Large intestine (tissue), 3 donors: ENCODE measurements around the gene MICALL1. TPM values are rescaled to one million over a fixed set of nuclear protein-coding genes. Genes with fewer than 3 reads are reported as not detected.

Source experiments
- DNase-seq, 2 donors: peaks; one replicate each; pipeline versions ENCODE4 v3.0.0 to v3.0.0-alpha.2; 2013
- H3K27ac ChIP-seq: one replicate; pipeline ENCODE4 v1.5.1; 2013; ENCODE audit warnings: low read length
- H3K27me3 ChIP-seq: 2 replicates; pipeline ENCODE4 v1.6.1; 2013; ENCODE audit warnings: low read length; ENCODE audit not compliant: control insufficient read depth, insufficient read depth
- H3K36me3 ChIP-seq: 2 replicates; pipeline ENCODE4 v1.6.1; 2013; ENCODE audit warnings: low read length; ENCODE audit not compliant: control insufficient read depth, insufficient read depth
- H3K4me1 ChIP-seq: one replicate; pipeline ENCODE4 v1.6.1; 2013; ENCODE audit warnings: low read length; ENCODE audit not compliant: control insufficient read depth, insufficient read depth
- H3K4me3 ChIP-seq: one replicate; pipeline ENCODE4 v1.5.1; 2013; ENCODE audit warnings: low read length
- H3K9me3 ChIP-seq: one replicate; pipeline ENCODE4 v1.6.1; 2013; ENCODE audit warnings: mild to moderate bottlenecking, low read depth, low read length, moderate library complexity; ENCODE audit not compliant: control insufficient read depth
- WGBS: methylation state at CpG from one replicate; pipeline ENCODE4 v1.1.5; 2013; ENCODE audit warnings: low lambda C conversion rate; ENCODE audit not compliant: insufficient coverage; 5-methylcytosine and 5-hydroxymethylcytosine counted together
- polyA plus RNA-seq: library from polyadenylated mRNA; unstranded; fragments of 120-200 nt; gene quantifications from one replicate; pipeline ENCODE4 v1.2.1, GENCODE V29; 2013

MICALL1 gene
- polyA plus RNA-seq, 1 donor = 14.5 TPM

GRCh38 chr22:37957232-37957631 is 51.1 kb downstream of the MICALL1 start:
- DNase-seq = no peak
- WGBS = 100% methylated on average over 1 of the region's 4 CpGs
- H3K36me3 ChIP-seq = peaks cover 47% of the 10 kb centered on the region

GRCh38 chr22:37959231-37959825 is 53.2 kb downstream of the MICALL1 start:
- 100% methylated on average over 3 of the region's 18 CpGs for WGBS
- no peaks in the 10 kb centered on the region for H3K27me3 ChIP-seq
- H3K4me3 ChIP-seq = no peak overlapping the region
- no peak overlapping the region for H3K27ac ChIP-seq
- H3K9me3 ChIP-seq = no peaks in the 10 kb centered on the region
- peaks cover 53% of the 10 kb centered on the region for H3K36me3 ChIP-seq
- DNase-seq = no peak
- peaks cover 6% of the 10 kb centered on the region for H3K4me1 ChIP-seq

More at GRCh38 chr22:37957232-37957631, 51.1 kb downstream of the MICALL1 start:
- H3K27me3 ChIP-seq = peaks cover 5% of the 10 kb centered on the region
- no peaks in the 10 kb centered on the region for H3K9me3 ChIP-seq
- H3K27ac ChIP-seq = no peak overlapping the region
- H3K4me1 ChIP-seq = peaks cover 12% of the 10 kb centered on the region
- H3K4me3 ChIP-seq = no peak overlapping the region

- Histone ChIP-seq H3K27me3 (no peaks in the 10 kb centered on the region), H3K36me3 (peaks cover 59% of the 10 kb centered on the region), H3K27ac (no peak overlapping the region), H3K4me1 (no peaks in the 10 kb centered on the region), H3K9me3 (no peaks in the 10 kb centered on the region), H3K4me3 (no peak overlapping the region)
- WGBS = no CpG with 5 or more reads among the region's 4 CpGs
- no peak for DNase-seq
Measured at GRCh38 chr22:37961062-37961461, 55.0 kb downstream of the MICALL1 start.

- H3K4me1 ChIP-seq = no peaks in the 10 kb centered on the region
- H3K27ac ChIP-seq = no peak overlapping the region
- H3K36me3 ChIP-seq = peaks cover 55% of the 10 kb centered on the region
- WGBS = 80% methylated on average over 1 of the region's 9 CpGs
- H3K27me3 ChIP-seq = no peaks in the 10 kb centered on the region
- H3K4me3 ChIP-seq = no peak overlapping the region
- H3K9me3 ChIP-seq = no peaks in the 10 kb centered on the region
- DNase-seq = no peak
Measured at GRCh38 chr22:37965940-37966664, 60.0 kb downstream of the MICALL1 start.

- Histone ChIP-seq H3K9me3 (no peaks in the 10 kb centered on the region), H3K4me3 (no peak overlapping the region), H3K4me1 (no peaks in the 10 kb centered on the region), H3K27ac (no peak overlapping the region), H3K36me3 (peaks cover 45% of the 10 kb centered on the region), H3K27me3 (no peaks in the 10 kb centered on the region)
- DNase-seq = no peak
- WGBS = no CpG with 5 or more reads among the region's 1 CpG
Measured at GRCh38 chr22:37967147-37967546, 61.0 kb downstream of the MICALL1 start.

GRCh38 chr22:37967637-37968451 is 61.7 kb downstream of the MICALL1 start:
- Histone ChIP-seq H3K27ac (no peak overlapping the region), H3K36me3 (peaks cover 46% of the 10 kb centered on the region)

GRCh38 chr22:37968452-37969251 is 62.6 kb downstream of the MICALL1 start:
- H3K27me3 ChIP-seq = no peaks in the 10 kb centered on the region
- H3K27ac ChIP-seq = no peak overlapping the region
- H3K4me3 ChIP-seq = no peak overlapping the region
- H3K36me3 ChIP-seq = peaks cover 47% of the 10 kb centered on the region
- H3K9me3 ChIP-seq = no peaks in the 10 kb centered on the region
- no peaks in the 10 kb centered on the region for H3K4me1 ChIP-seq
- DNase-seq = no peak
- WGBS = no CpG with 5 or more reads among the region's 5 CpGs

More at GRCh38 chr22:37967637-37968451, 61.7 kb downstream of the MICALL1 start:
- no peak overlapping the region for H3K4me3 ChIP-seq
- 100% methylated on average over 1 of the region's 14 CpGs for WGBS
- H3K4me1 ChIP-seq = no peaks in the 10 kb centered on the region
- H3K27me3 ChIP-seq = no peaks in the 10 kb centered on the region
- no peaks in the 10 kb centered on the region for H3K9me3 ChIP-seq
- no peak for DNase-seq

- H3K9me3 ChIP-seq = no peaks in the 10 kb centered on the region
- no peak for DNase-seq
- H3K27me3 ChIP-seq = no peaks in the 10 kb centered on the region
- no CpG with 5 or more reads among the region's 4 CpGs for WGBS
- no peaks in the 10 kb centered on the region for H3K4me1 ChIP-seq
- H3K4me3 ChIP-seq = no peak overlapping the region
- H3K36me3 ChIP-seq = peaks cover 46% of the 10 kb centered on the region
- H3K27ac ChIP-seq = no peak overlapping the region
Measured at GRCh38 chr22:37970864-37971263, 64.8 kb downstream of the MICALL1 start.

- Histone ChIP-seq H3K9me3 (no peaks in the 10 kb centered on the region), H3K27ac (no peak overlapping the region), H3K36me3 (peaks cover 38% of the 10 kb centered on the region), H3K27me3 (no peaks in the 10 kb centered on the region), H3K4me3 (no peak overlapping the region), H3K4me1 (no peaks in the 10 kb centered on the region)
- no peak for DNase-seq
- no CpG with 5 or more reads among the region's 7 CpGs for WGBS
Measured at GRCh38 chr22:37971475-37972434, 65.7 kb downstream of the MICALL1 start.
